ENCODE results near the gene IMPA2.

IMPA2 gene

DNA sequence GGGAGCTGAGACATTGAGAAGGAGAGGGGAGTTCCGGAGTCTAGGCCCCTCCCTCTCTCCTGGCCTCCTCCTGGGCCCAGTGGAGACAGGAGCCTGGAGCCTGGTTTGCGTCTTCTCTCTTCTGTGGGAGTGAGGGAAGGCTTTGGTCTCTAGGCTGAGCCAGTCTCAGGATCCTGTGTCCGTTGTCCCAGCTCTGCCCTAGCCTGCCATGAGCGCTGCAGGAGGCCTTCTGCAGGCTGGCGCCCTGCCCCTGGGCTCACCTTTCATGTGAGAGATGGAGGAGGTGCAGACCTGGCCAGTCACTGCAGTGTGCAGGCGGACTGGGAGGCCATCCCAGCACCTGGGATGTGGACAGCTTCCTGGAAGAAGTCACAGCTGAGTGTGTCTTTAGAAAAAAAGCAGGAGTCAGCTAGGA lies 8.7 kb downstream of the IMPA2 start:
- DNase-seq (ENCODE audit: low spot score), result no peak

GRCh38 chr18:11990539-11990938 lies 9.2 kb downstream of the IMPA2 start:
- no peak for DNase-seq (ENCODE audit: low spot score)

GRCh38 chr18:11991021-11991795 lies 9.9 kb downstream of the IMPA2 start:
- DNase-seq (ENCODE audit: low spot score), result no peak

DNA sequence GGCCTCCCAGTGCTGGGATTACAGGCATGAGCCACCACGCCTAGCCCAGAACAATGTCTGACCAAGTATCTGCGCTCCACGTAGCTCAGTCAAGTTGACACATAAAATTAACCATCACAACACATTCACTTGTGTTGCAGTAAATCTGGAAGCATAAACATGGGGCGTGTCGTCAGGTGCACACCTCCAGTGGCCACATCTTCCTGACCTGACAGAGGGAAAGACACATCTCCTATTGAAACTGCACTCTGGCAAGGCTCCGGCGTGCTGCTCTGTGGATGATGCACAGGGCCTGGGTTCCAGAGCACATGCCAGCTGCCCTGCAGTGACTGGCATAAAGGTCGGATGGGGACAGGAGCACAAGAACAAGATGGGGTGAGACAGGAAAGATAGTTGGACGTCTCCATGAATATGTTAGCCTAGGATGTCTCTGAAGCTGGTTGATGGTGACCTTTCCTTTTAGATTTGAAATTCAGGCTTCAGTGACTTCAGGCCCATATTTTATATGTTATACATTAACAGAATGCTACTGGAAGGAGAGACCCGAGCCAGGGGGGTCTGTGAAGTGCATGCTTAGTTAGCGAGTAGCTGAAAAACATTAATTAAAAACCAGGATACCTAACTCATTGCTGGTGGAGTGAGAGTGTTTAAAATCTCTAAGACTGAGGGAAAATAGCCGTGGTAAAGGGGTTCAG lies 10.9 kb downstream of the IMPA2 start:
- no peak for DNase-seq (ENCODE audit: low spot score)

GRCh38 chr18:11993264-11993916 lies 12.1 kb downstream of the IMPA2 start:
- DNase-seq (ENCODE audit: low spot score), result no peak

- no peak for DNase-seq (ENCODE audit: low spot score)
Observed at GRCh38 chr18:11994336-11994702, 13.0 kb downstream of the IMPA2 start.

DNA sequence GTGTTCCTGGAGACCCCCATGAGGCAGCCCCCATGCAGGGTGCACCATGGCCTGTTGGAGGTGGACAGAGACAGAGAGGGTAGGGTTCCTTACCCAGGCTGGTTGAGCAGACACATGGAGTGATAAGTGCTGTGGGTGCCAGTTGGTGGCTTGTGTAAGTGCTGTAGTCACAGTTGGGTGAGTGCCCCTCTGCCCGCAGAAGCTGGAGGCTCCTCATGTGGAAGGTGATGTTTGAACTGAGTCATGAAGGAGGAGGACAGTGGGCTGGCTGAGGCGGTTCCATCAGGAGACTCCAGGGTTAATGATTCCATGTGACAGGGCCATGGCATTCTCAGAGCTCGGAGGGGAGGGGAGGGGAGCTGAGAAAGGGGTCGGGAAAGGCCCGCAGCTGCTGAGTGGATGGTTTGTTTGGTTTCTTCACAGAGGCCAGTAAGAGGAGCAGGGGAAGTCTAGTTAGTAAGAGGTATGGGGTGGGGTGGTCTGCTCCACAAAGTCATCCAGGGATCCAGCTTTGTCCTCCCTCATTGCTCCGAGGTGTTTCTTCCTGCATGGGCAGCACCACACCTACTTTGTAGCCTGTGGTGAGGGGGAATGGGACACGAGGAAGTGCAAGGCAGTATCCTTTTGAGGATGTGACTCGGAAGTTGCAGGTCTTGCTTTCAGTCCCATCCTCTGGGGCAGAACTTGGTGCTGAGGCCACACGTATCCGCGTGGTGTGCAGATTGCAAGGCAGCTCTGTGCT lies 13.6 kb downstream of the IMPA2 start:
- DNase-seq (ENCODE audit: low spot score), result no peak

DNA sequence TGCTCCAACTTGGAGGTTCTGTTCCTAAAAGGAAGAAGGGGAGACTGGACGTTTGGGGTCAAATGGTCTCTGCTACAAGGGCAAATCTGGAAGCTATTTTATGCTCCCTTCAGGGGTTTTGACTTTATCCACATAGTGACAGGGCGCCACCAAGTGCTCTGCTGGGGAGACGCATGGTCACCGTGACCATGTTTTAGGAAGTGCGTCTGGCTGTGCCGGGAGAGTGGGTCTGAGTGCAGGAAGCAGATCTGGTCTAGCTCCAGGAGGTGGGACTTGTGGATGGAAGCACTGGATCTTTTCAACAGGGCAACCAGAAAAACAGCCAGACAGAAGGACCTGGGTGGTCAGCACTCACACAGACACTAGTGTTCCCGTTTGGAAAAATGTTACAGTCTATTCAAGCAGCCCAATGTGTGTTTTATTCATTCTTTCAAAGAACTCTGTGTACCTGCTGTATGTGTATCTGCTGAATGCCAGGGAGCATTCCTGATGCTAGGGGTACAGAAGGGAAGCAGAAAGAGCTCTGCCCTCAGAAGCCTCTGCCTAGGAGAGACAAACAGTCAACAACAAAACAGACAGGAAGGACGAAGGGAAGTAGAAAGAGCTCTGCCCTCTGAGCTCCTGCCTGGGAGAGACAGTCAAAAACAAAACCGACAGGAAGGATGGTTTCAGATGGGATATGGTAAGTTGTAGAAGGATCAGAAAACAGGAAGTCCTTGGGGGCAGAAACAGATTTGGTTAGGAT lies 14.3 kb downstream of the IMPA2 start:
- peak; percentile 71 for DNase-seq (ENCODE audit: low spot score)

GRCh38 chr18:11996190-11996754 lies 15.0 kb downstream of the IMPA2 start:
- DNase-seq (ENCODE audit: low spot score), result no peak

GRCh38 chr18:11996907-11997306 lies 15.6 kb downstream of the IMPA2 start:
- DNase-seq (ENCODE audit: low spot score), result no peak

DNA sequence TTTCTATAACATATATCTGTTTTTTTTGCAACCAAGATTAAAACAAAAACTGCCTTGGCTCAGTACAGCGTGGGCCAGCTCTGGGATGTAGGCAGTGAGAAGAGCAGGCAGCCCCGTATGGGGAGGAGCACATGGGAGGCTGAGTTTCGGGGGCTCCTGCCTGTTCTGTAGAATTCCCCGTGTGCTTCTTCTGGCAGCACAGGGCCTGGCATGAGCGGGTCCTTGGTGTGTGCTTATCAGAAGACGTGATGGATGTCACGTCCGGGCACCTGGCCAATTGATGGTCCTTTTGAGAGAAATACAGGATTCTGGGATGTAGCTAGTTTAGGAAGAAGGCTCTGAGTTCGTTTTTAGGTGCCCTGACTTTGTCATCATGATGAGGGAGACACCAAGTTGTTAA lies 16.2 kb downstream of the IMPA2 start:
- DNase-seq (ENCODE audit: low spot score), result no peak

DNA sequence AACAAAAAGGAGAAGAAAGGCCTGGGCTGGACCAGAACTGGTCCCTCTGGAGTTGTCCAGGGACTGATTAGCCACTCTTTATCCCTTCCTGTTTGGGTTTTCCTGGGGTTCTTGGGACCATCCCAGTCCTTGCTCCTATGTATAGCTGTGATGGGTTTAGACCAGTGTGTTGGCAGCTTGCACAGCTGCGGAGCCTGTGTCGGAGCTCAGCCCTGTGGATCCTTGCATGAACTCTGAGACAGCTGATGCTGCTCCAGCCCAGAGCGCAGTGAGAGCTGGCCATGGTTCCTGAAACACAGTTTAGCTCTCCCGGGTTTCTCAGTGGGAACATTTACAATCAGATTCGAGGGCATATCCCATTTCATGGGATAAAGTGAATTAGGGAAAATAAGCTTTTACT lies 16.9 kb downstream of the IMPA2 start:
- DNase-seq (ENCODE audit: low spot score), result no peak

- DNase-seq (ENCODE audit: low spot score), result no peak
Observed at GRCh38 chr18:11999429-11999828, 18.1 kb downstream of the IMPA2 start.

- DNase-seq (ENCODE audit: low spot score), result no peak
Observed at GRCh38 chr18:12000072-12000659, 18.9 kb downstream of the IMPA2 start.

DNA sequence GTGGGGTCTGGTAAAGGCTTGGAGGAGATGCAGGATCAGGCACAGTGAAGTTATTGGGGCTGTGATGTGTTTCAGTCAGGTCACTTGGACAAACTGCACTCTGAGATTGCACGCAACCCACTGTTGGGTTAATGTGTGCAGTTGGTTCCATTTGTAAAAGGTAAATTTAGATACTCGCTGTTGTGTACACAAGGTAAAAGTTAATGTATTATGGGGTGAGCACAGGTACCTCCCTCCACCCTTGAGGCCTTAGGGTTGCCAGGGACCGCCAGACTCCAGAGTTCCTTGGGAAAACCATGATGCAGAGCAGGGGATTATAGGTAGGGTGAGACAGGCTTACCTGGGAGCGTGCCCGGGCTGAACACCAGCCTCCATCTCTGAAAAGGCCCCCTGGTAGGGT lies 20.1 kb downstream of the IMPA2 start:
- no peak for DNase-seq (ENCODE audit: low spot score)

GRCh38 chr18:12003894-12004293 lies 22.6 kb downstream of the IMPA2 start:
- no peak for DNase-seq (ENCODE audit: low spot score)

GRCh38 chr18:12005538-12006487 lies 24.5 kb downstream of the IMPA2 start:
- DNase-seq (ENCODE audit: low spot score), result no peak

- no peak for DNase-seq (ENCODE audit: low spot score)
Observed at GRCh38 chr18:12006488-12006840, 25.2 kb downstream of the IMPA2 start.

DNA sequence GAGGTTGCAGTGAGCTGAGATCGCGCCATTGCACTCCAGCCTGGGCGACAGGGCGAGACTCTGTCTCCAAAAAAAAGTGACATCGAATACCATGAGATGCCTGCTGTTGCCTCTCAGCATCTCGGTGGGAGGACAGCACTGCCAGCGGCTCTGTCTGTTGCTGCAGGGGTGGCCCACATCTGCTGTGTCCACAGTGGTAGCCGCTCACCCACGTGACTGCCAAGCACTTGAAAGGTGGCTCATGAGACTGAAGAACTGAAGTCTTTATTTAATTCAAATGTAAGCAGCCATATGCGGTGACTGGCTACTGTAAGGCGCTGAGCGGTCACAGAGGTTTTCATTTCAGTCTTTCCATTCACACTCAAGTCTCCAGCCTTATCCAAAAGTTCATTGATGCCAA lies 25.8 kb downstream of the IMPA2 start:
- no peak for DNase-seq (ENCODE audit: low spot score)

DNA sequence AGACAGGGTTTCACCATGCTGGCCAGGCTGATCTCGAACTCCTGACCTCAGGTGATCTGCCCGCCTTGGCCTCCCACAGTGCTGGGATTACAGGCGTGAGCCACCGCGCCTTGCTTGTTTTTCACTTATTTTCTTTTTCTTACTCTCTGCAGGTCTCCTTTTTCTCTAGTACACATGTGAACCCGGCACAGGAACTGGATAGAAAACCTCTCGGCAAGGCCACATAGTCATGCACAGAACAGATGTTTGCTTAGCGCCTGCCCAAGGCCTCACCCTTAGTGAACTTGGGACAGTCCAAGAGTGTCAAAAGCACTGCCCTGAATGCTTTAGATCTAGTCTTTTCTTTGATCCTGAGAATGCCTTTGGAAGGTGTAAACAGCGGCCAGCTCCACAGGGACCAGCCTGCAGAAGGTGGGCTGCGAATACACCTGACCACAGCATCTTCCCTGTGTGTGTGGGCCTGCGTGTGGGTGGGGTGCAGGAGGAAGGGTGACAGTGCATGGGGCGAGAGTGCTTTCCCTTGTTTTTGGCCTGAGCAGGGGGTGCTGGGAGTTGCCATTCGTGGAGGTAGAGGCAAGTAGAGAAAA lies 27.0 kb downstream of the IMPA2 start:
- DNase-seq (ENCODE audit: low spot score), result no peak
